GM12891 (cell line): ENCODE results near the gene HMHB1.

ENCODE experiments used
- DNase-seq: peaks from one replicate; pipeline ENCODE4 v3.0.0; 2011; ENCODE audit warnings: low spot score; ENCODE audit not compliant: insufficient read length
- FAIRE-seq: peaks from 2 replicates; lab custom pipeline; 2011; peaks lifted over from hg19 to GRCh38; lab: Jason Lieb, UNC
- PAX5 ChIP-seq: IDR thresholded peaks from 2 replicates; pipeline ENCODE4 v1.6.1; 2011; ENCODE audit warnings: low read length, moderate library complexity, mild to moderate bottlenecking; ENCODE audit not compliant: insufficient read depth, severe bottlenecking
- POLR2A ChIP-seq: IDR thresholded peaks from 2 replicates; pipeline ENCODE4 v1.6.1; 2011; ENCODE audit warnings: low read depth, low read length, control low read depth
- POLR2AphosphoS5 ChIP-seq: IDR thresholded peaks from 2 replicates; pipeline ENCODE4 v1.6.1; 2011; ENCODE audit warnings: low read depth, low read length, control low read depth
- POU2F2 ChIP-seq: IDR thresholded peaks from 2 replicates; pipeline ENCODE4 v1.6.1; 2011; ENCODE audit warnings: low read depth, mild to moderate bottlenecking, control low read depth, low read length, moderate library complexity
- SPI1 ChIP-seq: IDR thresholded peaks from 2 replicates; pipeline ENCODE4 v1.6.1; 2011; ENCODE audit warnings: low read depth, low read length, control low read depth
- TAF1 ChIP-seq: IDR thresholded peaks from 2 replicates; pipeline ENCODE4 v1.6.1; 2011; ENCODE audit warnings: low read depth, low read length, control low read depth

HMHB1 gene

DNA sequence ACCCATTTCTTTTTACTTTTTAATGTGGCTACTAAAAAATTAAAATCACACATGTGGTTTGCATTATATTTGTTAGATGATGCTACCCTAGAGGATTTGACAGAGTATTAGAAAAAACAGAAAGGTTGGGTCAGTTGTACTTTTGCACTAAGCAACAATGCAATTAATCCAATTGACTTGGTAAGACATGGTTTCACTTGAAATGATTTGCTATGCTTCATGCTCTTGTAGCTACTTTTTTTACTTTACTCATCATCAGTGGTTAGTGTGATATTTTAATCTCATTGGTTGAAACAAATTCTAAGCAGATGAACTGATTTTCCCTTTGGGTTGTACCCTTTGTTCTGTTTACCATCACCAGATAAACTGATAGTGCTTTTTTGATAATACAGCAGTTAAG lies 39.4 kb downstream of the HMHB1 start:
- no peak for FAIRE-seq

DNA sequence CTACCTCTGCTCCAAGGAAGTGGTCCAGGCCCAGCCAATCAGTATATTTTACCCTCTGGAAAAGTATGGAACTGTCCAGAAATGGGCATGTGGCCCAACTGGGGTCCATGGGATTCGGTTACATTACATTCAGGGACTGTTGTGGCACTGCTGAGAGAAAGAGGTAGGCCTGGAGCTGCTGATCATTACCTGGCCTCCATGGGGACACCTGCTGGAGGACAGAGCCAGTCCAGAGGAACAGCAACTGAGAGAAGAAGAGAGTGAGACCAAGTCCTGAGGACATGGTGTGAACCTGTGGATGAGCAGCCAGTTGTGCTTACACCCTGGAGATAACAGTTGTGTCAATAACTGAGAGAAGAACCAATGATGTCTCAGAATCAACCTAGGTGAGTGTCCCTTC lies 48.2 kb downstream of the HMHB1 start:
- no peak for FAIRE-seq

More for the DNA sequence above, 39.4 kb downstream of the HMHB1 start:
- TF ChIP-seq TAF1 (no peak), POLR2A (no peak)
- DNase-seq = no peak

DNA sequence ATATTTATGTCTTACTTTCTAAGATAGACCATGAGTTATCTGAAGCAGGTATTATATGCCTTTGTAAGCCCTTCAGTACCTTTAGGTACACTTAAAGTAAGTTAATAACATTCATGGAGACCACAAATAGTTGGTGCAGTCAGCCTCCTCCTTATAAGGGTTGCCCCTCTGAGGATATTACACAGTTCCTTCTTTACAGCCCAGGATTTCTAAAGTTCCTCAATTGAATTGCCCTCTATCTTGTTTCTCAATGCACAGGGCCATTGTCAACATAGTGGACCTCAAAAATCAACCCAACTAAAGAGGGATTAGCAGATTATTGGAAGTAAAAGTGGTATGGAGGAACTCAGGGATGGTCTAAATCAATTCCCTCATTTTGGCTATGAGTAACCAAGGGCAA lies 50.3 kb downstream of the HMHB1 start:
- DNase-seq (no peak), FAIRE-seq (no peak)
- no peak for TF ChIP-seq SPI1
- TF ChIP-seq POLR2AphosphoS5 = no peak
- no peak for TF ChIP-seq TAF1
- no peak for TF ChIP-seq POU2F2
- TF ChIP-seq POLR2A = no peak
- no peak for TF ChIP-seq PAX5

More for the DNA sequence above, 48.2 kb downstream of the HMHB1 start:
- no peak for DNase-seq
- TF ChIP-seq POLR2A (no peak), POU2F2 (no peak), POLR2AphosphoS5 (no peak), SPI1 (no peak), PAX5 (no peak), TAF1 (no peak)

DNA sequence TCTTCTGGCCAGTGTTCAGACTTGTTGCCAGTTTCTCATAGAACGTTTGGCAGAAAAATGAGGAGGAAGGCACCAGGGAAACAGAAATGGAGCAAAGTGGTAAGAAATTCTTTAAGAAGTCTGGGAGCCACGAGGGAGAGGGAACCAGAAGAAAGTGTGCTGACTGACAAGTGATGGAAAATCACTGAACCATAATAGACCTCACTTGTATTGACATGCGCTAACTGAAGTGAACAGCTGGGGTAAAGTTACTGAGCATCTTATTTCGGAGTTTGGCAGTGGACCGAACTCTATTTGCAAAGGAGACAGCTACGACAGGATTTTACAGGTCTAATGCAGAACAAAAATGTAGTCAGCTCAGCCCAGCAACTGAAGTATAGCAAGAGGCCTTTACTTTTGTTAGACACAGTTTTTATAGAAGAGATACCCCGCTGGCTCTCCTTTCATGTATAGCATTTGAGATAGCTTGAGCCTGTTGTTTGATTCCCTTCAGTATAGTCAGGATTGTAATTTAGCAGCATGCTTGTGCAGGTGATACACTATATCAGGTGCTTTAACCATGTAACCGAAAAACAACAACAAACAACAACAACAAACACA lies 53.6 kb downstream of the HMHB1 start:
- no peak for TF ChIP-seq POLR2A
- no peak for TF ChIP-seq PAX5
- no peak for TF ChIP-seq SPI1
- no peak for TF ChIP-seq TAF1
- TF ChIP-seq POLR2AphosphoS5 = no peak
- TF ChIP-seq POU2F2 = no peak
- DNase-seq (no peak), FAIRE-seq (peak; percentile 50)
